ENCODE results near the gene RAB19.

DNA sequence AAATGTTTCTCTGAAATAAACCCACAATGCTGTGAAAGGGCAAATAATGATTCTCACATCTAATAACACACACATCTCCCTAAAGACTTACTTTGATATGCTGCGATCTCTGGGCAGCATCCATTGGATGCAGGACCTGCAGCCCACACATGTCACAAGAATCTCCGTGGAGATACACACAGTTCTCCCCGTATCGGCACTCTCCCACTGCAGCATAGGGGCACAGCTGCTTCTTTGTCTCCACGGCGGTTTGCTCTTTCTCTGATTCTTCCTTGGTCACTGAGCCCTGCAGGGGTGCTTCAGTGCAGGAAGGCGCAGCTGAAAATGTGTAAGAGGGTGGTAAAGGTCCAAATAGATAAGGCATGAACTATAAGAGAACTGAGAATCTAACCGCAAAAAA is 55.1 kb downstream of the RAB19 start:
- TF ChIP-seq, protein P1, sequence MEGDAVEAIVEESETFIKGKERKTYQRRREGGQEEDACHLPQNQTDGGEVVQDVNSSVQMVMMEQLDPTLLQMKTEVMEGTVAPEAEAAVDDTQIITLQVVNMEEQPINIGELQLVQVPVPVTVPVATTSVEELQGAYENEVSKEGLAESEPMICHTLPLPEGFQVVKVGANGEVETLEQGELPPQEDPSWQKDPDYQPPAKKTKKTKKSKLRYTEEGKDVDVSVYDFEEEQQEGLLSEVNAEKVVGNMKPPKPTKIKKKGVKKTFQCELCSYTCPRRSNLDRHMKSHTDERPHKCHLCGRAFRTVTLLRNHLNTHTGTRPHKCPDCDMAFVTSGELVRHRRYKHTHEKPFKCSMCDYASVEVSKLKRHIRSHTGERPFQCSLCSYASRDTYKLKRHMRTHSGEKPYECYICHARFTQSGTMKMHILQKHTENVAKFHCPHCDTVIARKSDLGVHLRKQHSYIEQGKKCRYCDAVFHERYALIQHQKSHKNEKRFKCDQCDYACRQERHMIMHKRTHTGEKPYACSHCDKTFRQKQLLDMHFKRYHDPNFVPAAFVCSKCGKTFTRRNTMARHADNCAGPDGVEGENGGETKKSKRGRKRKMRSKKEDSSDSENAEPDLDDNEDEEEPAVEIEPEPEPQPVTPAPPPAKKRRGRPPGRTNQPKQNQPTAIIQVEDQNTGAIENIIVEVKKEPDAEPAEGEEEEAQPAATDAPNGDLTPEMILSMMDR (IDR thresholded peaks at IDR 0.05; ENCODE audit: borderline replicate concordance, extremely low read depth, low read length, poor library complexity, severe bottlenecking), result no peak
- no peak for TF ChIP-seq EZH2 (IDR thresholded peaks at IDR 0.05; ENCODE audit: borderline replicate concordance, low read depth, low read length, severe bottlenecking)
